ENCODE results near the gene CDH23. TPM values are rescaled to one million over a fixed set of nuclear protein-coding genes. Genes with fewer than 3 reads are reported as not detected.

Gene CDH23
- total RNA-seq, 1 donor from 2014 or later = 9.4 TPM

DNA sequence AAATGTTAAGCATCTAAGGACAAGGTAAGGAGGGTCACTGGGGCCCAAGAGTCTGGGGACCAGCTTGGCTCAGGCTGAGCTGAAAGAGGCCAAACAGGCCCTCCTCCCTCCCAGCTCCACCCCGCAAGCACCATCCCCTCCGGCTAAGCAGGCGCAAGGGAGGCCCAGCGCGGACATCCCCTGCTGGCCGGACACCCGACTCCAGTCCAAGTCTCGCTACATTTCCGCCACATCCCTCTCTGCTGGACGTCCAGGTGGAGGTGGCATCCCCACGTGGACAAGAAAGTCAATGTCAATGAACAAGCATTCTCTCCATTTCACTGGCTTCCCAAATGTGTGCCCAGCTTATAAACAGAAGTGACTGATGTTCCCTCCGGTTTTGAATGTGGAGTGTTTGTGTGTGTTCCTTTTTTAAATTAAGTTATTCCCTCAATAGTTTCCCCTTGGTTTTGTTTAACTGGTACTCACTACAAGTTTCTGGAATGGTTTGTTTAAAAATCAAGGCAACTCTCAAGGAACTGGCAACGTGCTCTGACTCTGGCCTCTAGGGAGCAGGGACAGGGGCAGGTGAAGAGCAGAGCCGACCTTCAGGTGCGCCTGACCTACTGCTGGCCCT is 418.9 kb downstream of the CDH23 start:
- TF ChIP-seq, protein P1, sequence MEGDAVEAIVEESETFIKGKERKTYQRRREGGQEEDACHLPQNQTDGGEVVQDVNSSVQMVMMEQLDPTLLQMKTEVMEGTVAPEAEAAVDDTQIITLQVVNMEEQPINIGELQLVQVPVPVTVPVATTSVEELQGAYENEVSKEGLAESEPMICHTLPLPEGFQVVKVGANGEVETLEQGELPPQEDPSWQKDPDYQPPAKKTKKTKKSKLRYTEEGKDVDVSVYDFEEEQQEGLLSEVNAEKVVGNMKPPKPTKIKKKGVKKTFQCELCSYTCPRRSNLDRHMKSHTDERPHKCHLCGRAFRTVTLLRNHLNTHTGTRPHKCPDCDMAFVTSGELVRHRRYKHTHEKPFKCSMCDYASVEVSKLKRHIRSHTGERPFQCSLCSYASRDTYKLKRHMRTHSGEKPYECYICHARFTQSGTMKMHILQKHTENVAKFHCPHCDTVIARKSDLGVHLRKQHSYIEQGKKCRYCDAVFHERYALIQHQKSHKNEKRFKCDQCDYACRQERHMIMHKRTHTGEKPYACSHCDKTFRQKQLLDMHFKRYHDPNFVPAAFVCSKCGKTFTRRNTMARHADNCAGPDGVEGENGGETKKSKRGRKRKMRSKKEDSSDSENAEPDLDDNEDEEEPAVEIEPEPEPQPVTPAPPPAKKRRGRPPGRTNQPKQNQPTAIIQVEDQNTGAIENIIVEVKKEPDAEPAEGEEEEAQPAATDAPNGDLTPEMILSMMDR (conservative IDR thresholded peaks at IDR 0.05) = no peak
- no peak overlapping the region for H3K27ac Mint-ChIP-seq
- peak overlapping the region; percentile 54 for H3K4me3 Mint-ChIP-seq
- H3K4me1 Mint-ChIP-seq (ENCODE audit: unreplicated experiment) = peaks cover 4% of the 10 kb centered on the region
- no peak for DNase-seq (ENCODE audit: extremely low spot score, unreplicated experiment)
- no peaks in the 10 kb centered on the region for H3K9me3 Mint-ChIP-seq
- peaks cover 19% of the 10 kb centered on the region for H3K36me3 Mint-ChIP-seq
- H3K27me3 Mint-ChIP-seq = no peaks in the 10 kb centered on the region

DNA sequence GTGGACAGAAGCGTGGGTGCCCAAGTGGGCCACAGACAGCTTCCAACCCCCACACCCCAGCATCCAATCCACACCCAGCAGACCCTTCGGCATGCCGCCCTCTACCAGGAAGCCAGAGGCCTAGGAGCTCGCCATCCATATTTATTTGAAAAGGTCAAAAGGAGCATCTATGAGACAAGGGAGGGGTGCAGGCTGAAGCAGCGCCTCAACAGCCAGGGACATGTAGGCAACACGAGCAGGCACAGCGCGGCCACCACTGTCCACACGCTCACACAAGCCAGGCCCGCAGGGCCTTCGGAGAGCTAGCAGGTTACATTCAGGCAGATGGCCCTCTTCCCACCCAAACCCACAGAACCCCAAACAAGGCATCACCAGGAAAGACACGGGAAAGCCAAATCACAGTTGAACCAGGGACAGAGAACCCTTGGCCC is 419.7 kb downstream of the CDH23 start:
- Mint-ChIP-seq H3K27me3 (no peaks in the 10 kb centered on the region), H3K4me3 (no peak overlapping the region), H3K9me3 (no peaks in the 10 kb centered on the region), H3K36me3 (peaks cover 24% of the 10 kb centered on the region), H3K27ac (no peak overlapping the region), H3K4me1 (ENCODE audit: unreplicated experiment) (peaks cover 4% of the 10 kb centered on the region)
- TF ChIP-seq, protein P1 (conservative IDR thresholded peaks at IDR 0.05) = no peak
- DNase-seq (ENCODE audit: extremely low spot score, unreplicated experiment) = no peak

DNA sequence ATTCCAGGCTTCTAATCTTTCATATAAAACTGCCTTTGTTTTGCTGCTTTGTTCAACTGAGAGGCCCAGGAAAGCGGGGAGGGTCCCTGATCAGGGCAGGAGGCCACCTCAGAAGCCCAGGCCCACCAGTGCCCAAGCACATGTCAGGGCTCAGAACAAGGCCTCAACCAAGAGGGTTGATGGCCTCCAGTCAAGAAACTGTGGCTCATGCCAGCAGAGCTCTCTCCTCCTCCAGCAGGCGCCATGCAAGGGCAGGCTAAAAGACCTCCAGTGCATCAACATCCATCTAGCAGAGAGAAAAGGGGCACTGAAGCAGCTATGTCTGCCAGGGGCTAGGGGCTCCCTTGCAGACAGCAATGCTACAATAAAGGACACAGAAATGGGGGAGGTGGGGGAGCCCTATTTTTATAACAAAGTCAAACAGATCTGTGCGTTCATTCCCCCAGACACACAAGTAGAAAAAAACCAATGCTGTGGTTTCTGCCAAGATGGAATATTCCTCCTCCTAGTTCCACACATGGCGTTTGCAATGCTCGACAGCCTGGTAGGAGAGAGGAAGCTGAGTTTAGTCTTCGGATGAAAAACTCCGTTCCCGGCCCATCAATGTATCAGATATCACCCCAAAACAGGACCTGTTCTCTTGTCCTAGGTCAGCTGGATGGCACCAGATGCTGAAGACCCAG is 420.4 kb downstream of the CDH23 start:
- H3K9me3 Mint-ChIP-seq = no peaks in the 10 kb centered on the region
- H3K36me3 Mint-ChIP-seq = peaks cover 31% of the 10 kb centered on the region
- TF ChIP-seq, protein P1 (conservative IDR thresholded peaks at IDR 0.05) = no peak
- no peak overlapping the region for H3K4me3 Mint-ChIP-seq
- DNase-seq (ENCODE audit: extremely low spot score, unreplicated experiment) = no peak
- no peaks in the 10 kb centered on the region for H3K27me3 Mint-ChIP-seq
- peaks cover 4% of the 10 kb centered on the region for H3K4me1 Mint-ChIP-seq (ENCODE audit: unreplicated experiment)
- no peak overlapping the region for H3K27ac Mint-ChIP-seq

DNA sequence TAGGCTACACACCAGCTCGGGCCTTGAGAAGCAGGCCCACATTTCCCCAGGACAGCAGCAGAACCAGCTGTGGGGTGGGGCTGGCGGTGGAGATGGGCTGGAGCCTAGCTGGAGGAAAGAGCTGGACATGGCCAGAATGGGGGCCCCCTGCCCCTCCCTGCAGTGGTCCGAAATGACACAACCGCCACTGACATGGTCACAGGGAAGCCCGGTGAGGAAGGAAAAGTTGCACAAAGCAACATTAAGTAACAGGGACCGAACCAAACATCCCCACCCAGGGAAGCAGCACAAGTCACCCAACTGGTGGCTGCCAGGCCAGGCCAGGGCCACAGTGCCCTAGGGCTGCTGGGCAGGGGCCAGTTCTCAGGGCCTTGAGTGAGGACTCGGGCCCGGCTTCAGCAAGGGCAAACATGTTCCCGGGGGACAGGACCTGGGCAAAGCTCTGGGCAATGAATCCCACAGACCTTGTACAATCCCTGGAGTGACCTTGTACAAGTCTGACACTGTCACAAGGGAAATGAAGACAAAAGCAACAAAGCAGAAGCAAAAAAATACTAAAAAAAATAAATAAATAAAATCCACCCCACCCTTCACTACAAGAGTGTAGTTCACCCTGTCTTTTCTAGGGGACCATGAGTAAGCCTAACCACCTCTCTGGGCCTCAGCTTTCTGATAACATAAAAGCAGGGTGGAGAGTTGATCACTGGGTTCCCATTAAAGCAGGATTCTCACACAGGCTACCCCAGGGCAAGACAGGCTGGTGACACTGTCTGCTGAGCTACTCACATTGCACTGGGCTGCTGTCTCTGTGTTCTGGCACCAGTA is 421.3 kb downstream of the CDH23 start:
- TF ChIP-seq, protein P1 (conservative IDR thresholded peaks at IDR 0.05) = no peak
- Mint-ChIP-seq H3K4me1 (ENCODE audit: unreplicated experiment) (no peaks in the 10 kb centered on the region), H3K36me3 (peaks cover 31% of the 10 kb centered on the region), H3K9me3 (no peaks in the 10 kb centered on the region), H3K4me3 (no peak overlapping the region), H3K27ac (no peak overlapping the region), H3K27me3 (no peaks in the 10 kb centered on the region)
- no peak for DNase-seq (ENCODE audit: extremely low spot score, unreplicated experiment)

DNA sequence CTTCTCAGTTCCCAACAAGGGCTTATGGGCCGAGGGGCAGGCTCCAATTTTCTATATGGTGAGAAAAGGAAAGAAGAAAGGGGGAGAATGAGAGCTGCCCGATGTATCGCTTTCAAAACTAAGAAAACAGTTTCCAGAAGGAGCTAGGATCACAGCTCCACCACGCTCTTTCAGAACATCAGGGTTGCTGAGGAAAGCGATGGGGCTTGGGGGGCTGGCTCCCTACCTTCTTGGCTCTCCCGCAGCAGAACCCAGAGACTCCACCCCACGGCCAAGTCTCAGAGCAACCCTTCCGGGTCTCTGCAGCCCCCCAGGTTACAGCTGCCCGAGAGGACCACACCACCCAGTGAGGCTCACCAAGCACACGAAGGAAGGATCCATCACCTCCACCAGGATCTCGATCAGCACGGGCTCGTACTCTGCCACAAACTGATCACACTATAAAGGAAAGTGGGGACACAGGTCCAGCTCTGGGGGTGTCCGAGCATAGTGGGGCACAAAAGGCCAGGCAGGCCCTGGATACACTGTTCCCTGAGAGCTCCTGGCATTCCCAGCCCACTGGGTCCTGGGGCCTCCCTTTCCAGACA is 422.0 kb downstream of the CDH23 start:
- Mint-ChIP-seq H3K27me3 (no peaks in the 10 kb centered on the region), H3K4me1 (ENCODE audit: unreplicated experiment) (no peaks in the 10 kb centered on the region), H3K36me3 (peaks cover 34% of the 10 kb centered on the region), H3K4me3 (no peak overlapping the region), H3K27ac (no peak overlapping the region), H3K9me3 (no peaks in the 10 kb centered on the region)
- TF ChIP-seq, protein P1 (conservative IDR thresholded peaks at IDR 0.05) = no peak
- DNase-seq (ENCODE audit: extremely low spot score, unreplicated experiment) = no peak
